ENCODE measurements around the gene RAB14.

- TF ChIP-seq, protein P1, sequence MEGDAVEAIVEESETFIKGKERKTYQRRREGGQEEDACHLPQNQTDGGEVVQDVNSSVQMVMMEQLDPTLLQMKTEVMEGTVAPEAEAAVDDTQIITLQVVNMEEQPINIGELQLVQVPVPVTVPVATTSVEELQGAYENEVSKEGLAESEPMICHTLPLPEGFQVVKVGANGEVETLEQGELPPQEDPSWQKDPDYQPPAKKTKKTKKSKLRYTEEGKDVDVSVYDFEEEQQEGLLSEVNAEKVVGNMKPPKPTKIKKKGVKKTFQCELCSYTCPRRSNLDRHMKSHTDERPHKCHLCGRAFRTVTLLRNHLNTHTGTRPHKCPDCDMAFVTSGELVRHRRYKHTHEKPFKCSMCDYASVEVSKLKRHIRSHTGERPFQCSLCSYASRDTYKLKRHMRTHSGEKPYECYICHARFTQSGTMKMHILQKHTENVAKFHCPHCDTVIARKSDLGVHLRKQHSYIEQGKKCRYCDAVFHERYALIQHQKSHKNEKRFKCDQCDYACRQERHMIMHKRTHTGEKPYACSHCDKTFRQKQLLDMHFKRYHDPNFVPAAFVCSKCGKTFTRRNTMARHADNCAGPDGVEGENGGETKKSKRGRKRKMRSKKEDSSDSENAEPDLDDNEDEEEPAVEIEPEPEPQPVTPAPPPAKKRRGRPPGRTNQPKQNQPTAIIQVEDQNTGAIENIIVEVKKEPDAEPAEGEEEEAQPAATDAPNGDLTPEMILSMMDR (IDR thresholded peaks at IDR 0.05), result no peak
- TF ChIP-seq POLR2A (IDR thresholded peaks at IDR 0.05), result no peak
Observed at GRCh38 chr9:121185178-121185745, 16.4 kb downstream of the RAB14 start.

Data from testis (tissue), 2 donors.